ELR (cell line): ENCODE results near the gene YAP1.

Experiments
- DNase-seq: peaks from one replicate; pipeline ENCODE4 v3.0.0-alpha.2; 2015; ENCODE audit warnings: low read depth

Gene YAP1

GRCh38 chr11:102117472-102118113 lies 7.3 kb downstream of the YAP1 start:
- peak; percentile 62 for DNase-seq

GRCh38 chr11:102118937-102119336 lies 8.7 kb downstream of the YAP1 start:
- DNase-seq = no peak

GRCh38 chr11:102119997-102120396 lies 9.8 kb downstream of the YAP1 start:
- DNase-seq = peak; percentile 42

DNA sequence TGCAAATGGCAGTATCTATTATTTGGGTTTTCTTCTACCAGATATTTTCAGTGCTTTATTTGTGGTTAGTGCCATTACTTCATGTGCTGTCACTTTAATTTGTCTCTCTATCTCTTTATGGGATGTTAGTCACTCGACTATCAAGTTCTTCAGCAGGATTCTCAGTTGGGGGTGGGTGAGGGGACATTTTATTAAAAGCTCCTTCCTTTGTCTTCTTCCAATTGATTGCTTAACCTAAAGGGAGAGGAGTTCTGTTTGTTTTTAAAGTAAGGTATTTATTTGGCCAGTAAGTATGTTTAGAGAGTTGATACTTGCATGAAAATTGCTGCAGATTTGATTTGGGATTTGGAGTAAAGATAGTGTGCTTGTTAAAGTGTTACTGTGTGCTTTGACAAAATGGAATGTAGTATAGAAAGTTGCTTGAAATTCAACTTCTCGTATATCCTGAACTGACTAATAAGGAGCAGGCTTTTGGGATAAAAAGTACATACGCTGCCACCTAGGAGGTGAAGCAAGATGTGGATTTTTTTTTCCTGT lies 10.3 kb downstream of the YAP1 start:
- DNase-seq = peak; percentile 40

DNA sequence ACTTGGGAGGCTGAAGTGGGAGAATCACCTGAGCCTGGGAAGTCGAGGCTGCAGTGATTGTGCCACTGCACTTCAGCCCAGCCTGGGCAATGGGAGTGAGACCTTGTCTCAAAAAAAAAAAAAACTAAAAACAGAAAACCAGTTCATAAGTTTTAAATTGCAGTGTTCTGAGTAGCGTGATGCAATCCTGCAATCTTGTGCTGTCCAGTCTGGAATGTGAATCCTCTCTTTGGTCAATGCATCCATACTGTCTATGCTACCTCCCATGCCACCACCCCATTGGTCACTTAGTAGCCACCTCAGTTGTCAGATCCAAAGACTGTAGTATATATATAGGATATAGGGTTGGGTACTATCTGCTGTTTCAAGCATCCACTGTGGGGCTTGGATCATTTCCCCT lies 11.1 kb downstream of the YAP1 start:
- no peak for DNase-seq

GRCh38 chr11:102134597-102134996 lies 24.4 kb downstream of the YAP1 start:
- DNase-seq = no peak

GRCh38 chr11:102135256-102135655 lies 25.0 kb downstream of the YAP1 start:
- DNase-seq = no peak

GRCh38 chr11:102138223-102138622 lies 28.0 kb downstream of the YAP1 start:
- DNase-seq = peak; percentile 63

DNA sequence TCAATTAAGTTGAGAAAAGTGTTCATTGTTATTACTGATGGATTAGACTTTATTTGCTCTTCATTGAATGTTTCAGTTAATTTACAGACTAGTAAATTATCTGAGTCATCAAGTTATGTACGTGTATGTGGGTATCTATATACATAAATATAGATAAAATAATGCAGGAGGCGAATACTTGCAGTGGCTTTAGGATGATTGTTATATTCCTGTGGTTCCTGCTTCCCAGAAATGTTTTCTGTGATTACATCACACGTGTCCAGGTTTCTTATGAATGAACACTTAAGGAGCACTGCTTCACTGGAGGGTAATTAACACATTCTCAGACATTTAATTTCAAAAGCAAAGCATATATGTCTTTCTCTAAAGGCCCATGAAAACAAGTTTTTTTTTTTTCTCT lies 28.4 kb downstream of the YAP1 start:
- DNase-seq = peak; percentile 91

DNA sequence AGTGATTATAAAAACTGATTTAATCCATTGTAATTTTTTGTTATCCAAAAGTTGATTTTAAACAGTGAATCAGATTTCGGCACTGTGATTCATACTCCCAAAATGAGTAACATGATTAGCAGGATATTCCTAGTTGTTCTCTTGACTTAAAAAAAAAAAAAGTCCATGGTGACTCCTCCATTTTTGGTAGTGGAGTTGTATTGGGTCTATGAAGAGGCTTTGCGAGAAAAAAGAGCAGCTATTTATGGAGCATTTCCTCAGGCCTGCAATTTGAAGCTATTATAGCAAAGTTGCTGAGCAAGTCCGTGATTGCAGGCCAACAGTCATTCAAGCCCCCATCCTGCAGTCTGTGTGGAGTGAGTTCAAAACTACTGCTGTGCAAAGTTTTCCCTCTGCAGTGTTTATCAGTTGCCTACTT lies 28.8 kb downstream of the YAP1 start:
- peak; percentile 88 for DNase-seq

GRCh38 chr11:102142333-102142732 lies 32.1 kb downstream of the YAP1 start:
- no peak for DNase-seq

DNA sequence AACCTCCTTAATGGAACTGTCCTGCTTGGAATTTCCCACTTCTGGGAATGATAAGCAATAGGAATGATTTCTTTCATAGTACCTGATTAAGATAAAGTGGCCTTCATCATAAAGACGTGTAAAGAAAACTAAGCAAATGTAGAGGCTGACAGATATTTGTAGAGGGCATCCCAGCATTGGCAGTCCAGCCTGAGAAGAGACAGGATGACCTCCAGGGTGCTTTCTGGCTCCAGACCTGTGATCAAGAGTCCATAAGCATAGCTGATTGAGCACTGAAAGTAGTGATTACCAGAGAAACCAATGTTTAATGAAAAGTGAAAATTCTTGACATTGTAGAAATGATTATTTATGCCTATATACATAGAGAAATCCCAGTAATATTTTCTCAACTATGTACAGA lies 33.6 kb downstream of the YAP1 start:
- DNase-seq = no peak

GRCh38 chr11:102144357-102145355 lies 34.4 kb downstream of the YAP1 start:
- DNase-seq = no peak

DNA sequence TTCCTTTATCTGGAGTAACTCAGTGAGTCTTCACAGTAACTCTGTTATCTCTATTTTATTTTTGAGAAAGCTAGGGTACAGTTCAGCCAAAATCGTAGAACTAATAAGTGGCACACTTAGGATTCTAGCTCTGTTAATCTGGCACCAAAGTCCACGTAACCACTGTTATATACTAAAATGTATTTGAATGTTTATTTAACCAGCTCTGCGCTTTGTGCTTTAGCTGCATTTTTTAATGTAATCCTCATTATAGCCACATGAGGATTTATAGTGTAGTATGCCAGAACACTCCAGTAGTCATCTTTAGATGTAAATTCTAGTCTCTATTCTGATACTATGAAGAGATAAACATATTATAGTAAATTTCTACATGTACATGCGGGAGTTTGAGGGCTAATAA lies 36.8 kb downstream of the YAP1 start:
- DNase-seq = no peak

DNA sequence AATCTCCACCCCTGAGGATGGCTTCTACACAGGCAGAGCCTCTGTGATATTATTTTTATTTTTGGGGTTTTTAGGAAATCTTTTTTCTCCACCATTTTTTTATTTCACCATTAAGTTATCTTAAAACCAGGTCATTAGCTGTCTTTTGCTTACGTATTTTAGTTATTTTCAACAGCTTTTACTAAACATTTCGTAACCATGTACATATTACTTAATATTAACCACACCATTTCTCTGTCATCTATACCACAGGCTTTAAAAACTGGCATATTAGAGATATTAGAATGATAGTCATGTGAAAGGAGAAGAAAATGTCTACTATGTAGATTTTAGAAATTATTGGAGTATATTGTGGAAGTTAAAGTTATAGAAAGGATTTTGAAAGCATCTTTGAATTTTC lies 37.4 kb downstream of the YAP1 start:
- no peak for DNase-seq

GRCh38 chr11:102148059-102148458 lies 37.8 kb downstream of the YAP1 start:
- no peak for DNase-seq

- no peak for DNase-seq
Measured at GRCh38 chr11:102151784-102152525, 41.7 kb downstream of the YAP1 start.

GRCh38 chr11:102153082-102153481 lies 42.8 kb downstream of the YAP1 start:
- DNase-seq = no peak

DNA sequence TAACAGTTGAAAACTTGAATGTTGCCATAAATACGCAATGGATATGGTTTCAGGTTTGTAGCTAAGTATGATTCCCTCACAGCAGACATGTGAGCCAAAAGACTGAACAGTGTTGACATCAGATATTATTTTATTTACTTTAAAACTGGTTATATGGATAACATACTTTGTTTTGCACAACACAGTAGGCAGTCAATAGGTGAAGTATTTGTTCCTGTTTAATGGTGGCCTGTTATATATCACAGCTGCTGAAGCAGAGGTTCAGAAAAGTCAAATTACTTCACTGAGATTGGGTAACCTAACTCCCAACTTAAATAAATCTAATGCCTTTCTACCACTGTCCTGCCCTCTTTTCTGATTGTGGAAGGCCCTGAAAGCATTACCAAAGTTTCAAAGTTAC lies 44.6 kb downstream of the YAP1 start:
- DNase-seq = no peak

DNA sequence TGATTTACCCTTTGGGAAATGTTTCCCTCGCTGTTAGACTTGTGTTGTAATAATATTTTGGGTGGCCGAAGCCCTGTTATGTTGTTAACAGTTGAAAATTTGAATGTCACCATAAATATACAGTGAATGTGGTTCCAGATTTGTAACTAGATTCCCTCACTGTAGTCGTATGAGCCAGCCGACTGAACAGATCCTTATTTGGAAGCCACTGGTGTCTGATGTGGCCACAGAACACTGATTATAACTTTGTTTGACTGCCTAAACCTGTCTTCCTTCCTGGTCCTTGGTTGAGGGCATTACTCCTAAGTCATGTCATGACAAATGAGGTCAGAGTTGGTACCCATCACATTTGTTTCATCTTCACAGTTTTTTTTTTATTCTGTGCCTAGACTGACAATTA lies 45.4 kb downstream of the YAP1 start:
- DNase-seq = no peak

DNA sequence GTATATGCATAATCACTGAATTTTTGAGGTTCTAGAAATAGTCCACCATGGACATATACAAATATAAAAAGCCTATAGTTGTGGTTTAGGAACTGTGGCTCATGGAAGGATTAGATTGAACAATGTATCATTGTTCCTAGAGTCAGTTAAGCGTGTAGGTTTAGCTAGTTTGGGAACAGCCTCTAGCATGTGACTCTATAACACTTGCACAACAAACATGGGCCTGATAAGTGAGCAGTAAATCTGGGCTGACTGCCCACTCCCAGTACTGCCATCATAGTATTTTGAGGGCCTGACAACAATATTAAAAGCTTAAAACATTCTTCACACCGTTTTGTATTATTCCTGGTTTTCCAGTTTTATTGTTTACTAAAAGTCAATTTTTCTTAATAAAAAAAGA lies 47.0 kb downstream of the YAP1 start:
- peak; percentile 45 for DNase-seq

DNA sequence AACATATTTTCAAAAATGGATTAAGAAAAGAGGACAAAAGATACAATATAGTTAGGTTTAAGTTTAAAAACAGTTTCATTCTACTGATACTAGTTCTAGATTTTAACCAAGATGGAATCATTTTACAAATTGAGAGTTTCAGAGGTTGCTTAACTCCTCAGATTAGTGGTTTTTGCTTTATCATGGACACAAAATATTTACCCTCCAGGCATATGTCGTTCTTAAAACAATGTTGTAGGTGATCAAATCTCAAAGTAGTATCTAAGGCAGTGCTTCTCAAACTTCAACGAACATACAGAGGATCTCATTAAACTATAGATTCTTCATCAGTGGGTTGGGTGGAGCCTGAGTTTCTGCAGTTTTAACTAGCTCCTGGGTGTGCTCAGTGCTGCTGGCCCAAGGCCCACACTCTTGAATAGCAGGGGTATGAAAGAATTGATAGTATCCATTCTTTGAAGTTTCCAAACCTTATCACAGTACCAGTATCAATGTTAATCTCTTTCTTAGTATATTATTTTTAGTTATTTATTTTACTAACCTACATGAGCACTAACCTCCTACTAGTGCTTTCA lies 48.0 kb downstream of the YAP1 start:
- peak; percentile 26 for DNase-seq
